GM19025 (cell line): ENCODE measurements around the gene IFI16.
"Not testable (repeated sequence)": the region's sequence is repeated elsewhere in the genome, so short reads cannot be mapped to it uniquely, and the experiment has no call there.

Experiments used
- ATAC-seq: cut with Tn5 transposase; IDR thresholded peaks from one replicate; pipeline ENCODE4 v1.9.1; 2021; ENCODE audit warnings: mild to moderate bottlenecking, low read depth, moderate library complexity; ENCODE audit not compliant: unreplicated experiment

Gene IFI16

GRCh38 chr1:159090286-159091179 lies 80.8 kb downstream of the IFI16 start:
- ATAC-seq, result no peak

GRCh38 chr1:159091180-159091560 lies 81.5 kb downstream of the IFI16 start:
- ATAC-seq, result no peak

GRCh38 chr1:159091607-159092031 lies 81.9 kb downstream of the IFI16 start:
- no peak for ATAC-seq

GRCh38 chr1:159092036-159092760 lies 82.5 kb downstream of the IFI16 start:
- ATAC-seq, result no peak

GRCh38 chr1:159098596-159098995 lies 88.9 kb downstream of the IFI16 start:
- ATAC-seq, result no peak

GRCh38 chr1:159100589-159100988 lies 90.9 kb downstream of the IFI16 start:
- ATAC-seq, result no peak

GRCh38 chr1:159103021-159103420 lies 93.3 kb downstream of the IFI16 start:
- ATAC-seq, result not testable (repeated sequence)
